ENCODE results near the gene FAM151A. TPM values are rescaled to one million over a fixed set of nuclear protein-coding genes. Genes with fewer than 3 reads are reported as not detected.

Gene FAM151A
- total RNA-seq, 1 donor from 2014 or later = not detected

DNA sequence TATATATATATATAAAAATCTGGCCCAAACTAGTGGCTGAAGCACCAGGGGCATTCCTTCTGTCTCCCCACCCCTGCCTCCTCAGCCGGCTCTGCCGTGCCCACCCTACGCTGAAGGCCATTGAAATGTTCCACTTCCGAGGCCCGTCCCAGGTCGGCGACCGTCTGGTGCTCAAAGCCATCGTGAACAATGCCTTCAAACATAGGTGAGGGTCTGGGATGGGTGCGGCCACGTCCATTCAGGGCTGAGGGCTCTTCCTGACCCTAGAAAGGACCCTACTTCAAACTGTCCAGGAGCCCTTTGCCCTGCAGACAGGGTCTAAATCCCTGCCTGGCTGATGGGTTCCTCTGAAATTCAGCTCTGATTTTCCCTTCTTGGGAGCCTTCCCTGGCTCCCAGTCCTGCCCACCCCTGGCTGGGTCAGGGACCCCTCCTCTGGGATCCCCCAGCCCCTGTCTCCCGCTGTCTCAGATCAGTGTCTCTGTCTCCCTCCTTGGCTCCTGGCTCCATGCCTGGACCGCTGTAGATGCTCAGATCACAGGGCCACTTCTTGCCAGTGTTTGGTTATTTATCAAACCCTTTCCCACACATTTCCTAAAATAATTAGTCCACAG lies 24.0 kb downstream of the FAM151A start:
- Mint-ChIP-seq H3K9me3 (no peaks in the 10 kb centered on the region), H3K27me3 (ENCODE audit: low read depth) (no peaks in the 10 kb centered on the region), H3K4me1 (no peaks in the 10 kb centered on the region), H3K36me3 (peaks cover 8% of the 10 kb centered on the region), H3K4me3 (no peak overlapping the region), H3K27ac (no peak overlapping the region)
- DNase-seq (ENCODE audit: low spot score in 2 of 2, unreplicated experiment in 2 of 2) = no peak
- TF ChIP-seq, protein P1, sequence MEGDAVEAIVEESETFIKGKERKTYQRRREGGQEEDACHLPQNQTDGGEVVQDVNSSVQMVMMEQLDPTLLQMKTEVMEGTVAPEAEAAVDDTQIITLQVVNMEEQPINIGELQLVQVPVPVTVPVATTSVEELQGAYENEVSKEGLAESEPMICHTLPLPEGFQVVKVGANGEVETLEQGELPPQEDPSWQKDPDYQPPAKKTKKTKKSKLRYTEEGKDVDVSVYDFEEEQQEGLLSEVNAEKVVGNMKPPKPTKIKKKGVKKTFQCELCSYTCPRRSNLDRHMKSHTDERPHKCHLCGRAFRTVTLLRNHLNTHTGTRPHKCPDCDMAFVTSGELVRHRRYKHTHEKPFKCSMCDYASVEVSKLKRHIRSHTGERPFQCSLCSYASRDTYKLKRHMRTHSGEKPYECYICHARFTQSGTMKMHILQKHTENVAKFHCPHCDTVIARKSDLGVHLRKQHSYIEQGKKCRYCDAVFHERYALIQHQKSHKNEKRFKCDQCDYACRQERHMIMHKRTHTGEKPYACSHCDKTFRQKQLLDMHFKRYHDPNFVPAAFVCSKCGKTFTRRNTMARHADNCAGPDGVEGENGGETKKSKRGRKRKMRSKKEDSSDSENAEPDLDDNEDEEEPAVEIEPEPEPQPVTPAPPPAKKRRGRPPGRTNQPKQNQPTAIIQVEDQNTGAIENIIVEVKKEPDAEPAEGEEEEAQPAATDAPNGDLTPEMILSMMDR (IDR thresholded peaks at IDR 0.05; ENCODE audit: unreplicated experiment) = no peak

DNA sequence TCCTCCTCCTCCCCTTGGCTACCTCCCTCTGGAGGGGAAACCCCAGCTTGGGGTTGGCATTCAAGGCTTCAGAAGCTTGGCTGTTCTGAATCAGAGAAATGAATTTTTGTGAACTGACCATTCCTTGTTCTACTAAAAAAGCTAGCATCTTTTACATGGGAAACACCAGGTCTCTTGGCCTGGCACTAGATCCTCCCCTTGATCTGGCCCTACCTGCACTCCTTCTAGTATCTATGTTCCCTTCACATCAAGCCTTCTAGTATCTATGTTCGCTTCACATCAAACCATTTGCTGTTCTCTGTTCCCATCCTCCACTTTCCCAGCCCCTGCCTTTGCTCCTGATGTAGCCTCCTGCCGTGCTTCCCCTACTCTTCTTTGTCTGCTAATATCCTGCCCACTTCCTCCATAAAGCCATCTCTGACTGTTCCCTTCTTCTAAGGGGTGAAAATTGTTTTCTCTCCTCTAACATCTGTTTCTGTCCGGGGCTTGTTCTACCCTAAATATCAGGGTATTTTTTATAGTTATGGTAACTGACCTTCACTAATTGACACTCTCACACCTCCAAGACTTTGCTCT lies 25.8 kb downstream of the FAM151A start:
- no peaks in the 10 kb centered on the region for H3K4me1 Mint-ChIP-seq
- H3K36me3 Mint-ChIP-seq = peaks cover 8% of the 10 kb centered on the region
- H3K27me3 Mint-ChIP-seq (ENCODE audit: low read depth) = no peaks in the 10 kb centered on the region
- no peak for DNase-seq (ENCODE audit: low spot score in 2 of 2, unreplicated experiment in 2 of 2)
- TF ChIP-seq, protein P1 (IDR thresholded peaks at IDR 0.05; ENCODE audit: unreplicated experiment) = no peak
- no peak overlapping the region for H3K27ac Mint-ChIP-seq
- no peaks in the 10 kb centered on the region for H3K9me3 Mint-ChIP-seq
- no peak overlapping the region for H3K4me3 Mint-ChIP-seq

DNA sequence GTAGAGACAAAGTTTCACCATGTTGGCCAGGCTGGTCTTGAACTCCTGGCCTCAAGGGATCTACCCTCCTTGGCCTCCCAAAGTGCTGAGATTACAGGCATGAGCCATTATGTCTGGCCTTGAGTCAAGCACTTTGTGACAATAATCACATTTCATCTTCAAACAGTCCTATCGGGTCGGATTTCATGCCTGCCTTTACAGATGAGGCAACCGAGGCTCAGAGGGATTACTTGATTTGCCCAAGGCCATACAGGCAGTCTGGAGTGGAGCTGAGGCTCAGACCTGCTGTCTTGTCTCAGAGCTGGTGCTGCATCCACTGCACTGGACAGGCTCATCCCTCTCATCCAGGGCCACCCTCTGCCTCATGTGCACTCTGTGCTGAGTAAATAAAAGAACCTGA lies 26.6 kb downstream of the FAM151A start:
- no peaks in the 10 kb centered on the region for H3K4me1 Mint-ChIP-seq
- H3K9me3 Mint-ChIP-seq = no peaks in the 10 kb centered on the region
- H3K27ac Mint-ChIP-seq = no peak overlapping the region

DNA sequence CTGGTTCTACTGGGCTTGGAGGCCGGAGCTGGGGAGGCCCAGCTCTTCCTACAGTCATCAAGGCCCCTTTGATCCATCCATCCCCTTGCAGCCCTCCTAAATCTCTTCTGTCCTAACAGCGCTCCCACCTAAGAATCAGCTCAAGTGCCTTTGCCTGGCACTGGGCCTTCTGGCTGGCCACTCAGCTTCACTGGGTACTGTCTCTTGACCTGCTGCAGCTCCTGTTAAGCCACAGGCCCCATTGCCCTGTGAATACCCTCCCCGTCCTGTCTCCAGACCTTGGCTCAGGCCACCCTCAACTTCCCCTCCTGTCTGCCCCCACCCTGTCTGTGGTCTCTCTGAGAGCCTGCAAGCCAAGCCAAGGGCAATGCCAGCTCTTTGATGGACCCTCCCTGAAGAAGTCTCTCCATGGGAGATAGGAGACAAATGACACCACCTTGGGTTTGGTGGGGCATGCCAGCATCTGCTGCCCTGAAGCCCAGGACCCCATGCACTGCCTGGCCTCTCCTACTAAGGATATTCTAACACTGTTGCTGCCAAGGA lies 27.3 kb downstream of the FAM151A start:
- TF ChIP-seq, protein P1 (IDR thresholded peaks at IDR 0.05; ENCODE audit: unreplicated experiment) = no peak
- no peak overlapping the region for H3K27ac Mint-ChIP-seq
- H3K27me3 Mint-ChIP-seq (ENCODE audit: low read depth) = no peaks in the 10 kb centered on the region
- H3K4me3 Mint-ChIP-seq = no peak overlapping the region
- peaks cover 8% of the 10 kb centered on the region for H3K36me3 Mint-ChIP-seq
- no peak for DNase-seq (ENCODE audit: low spot score in 2 of 2, unreplicated experiment in 2 of 2)
- H3K4me1 Mint-ChIP-seq = no peaks in the 10 kb centered on the region
- H3K9me3 Mint-ChIP-seq = no peaks in the 10 kb centered on the region

More for the DNA sequence above, 26.6 kb downstream of the FAM151A start:
- Mint-ChIP-seq H3K4me3 (no peak overlapping the region), H3K27me3 (ENCODE audit: low read depth) (no peaks in the 10 kb centered on the region), H3K36me3 (peaks cover 8% of the 10 kb centered on the region)
- TF ChIP-seq, protein P1 (IDR thresholded peaks at IDR 0.05; ENCODE audit: unreplicated experiment) = no peak
- DNase-seq (ENCODE audit: low spot score in 2 of 2, unreplicated experiment in 2 of 2) = no peak

DNA sequence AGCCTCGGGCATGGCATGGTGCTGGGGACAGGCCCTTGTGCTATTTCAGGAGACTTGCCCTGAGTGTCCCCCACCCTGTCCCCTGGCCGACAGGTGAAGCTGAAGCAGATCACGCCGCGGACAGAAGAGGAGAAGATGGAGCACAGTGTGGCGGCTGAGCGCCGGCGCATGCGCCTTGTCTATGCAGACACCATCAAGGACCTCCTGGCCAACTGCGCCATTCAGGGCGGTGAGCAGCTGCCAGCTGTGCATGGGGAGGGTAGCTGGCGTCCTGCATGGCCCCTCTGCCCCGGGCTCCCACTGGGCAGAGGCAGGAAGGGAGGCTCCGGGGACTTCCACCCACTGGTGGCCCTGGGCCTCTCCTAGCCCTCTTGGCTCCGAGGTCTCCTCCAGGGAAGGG lies 28.9 kb downstream of the FAM151A start:
- Mint-ChIP-seq H3K27me3 (ENCODE audit: low read depth) (no peaks in the 10 kb centered on the region), H3K9me3 (no peaks in the 10 kb centered on the region), H3K4me1 (no peaks in the 10 kb centered on the region), H3K36me3 (peaks cover 8% of the 10 kb centered on the region), H3K27ac (no peak overlapping the region), H3K4me3 (no peak overlapping the region)
- TF ChIP-seq, protein P1 (IDR thresholded peaks at IDR 0.05; ENCODE audit: unreplicated experiment) = no peak
- no peak for DNase-seq (ENCODE audit: low spot score in 2 of 2, unreplicated experiment in 2 of 2)
